ENCODE data around the gene TMPRSS12. TPM values are rescaled to one million over a fixed set of nuclear protein-coding genes. Genes with fewer than 3 reads are reported as not detected.
"Not testable (repeated sequence)": the region's sequence is repeated elsewhere in the genome, so short reads cannot be mapped to it uniquely, and the experiment has no call there.

The TMPRSS12 gene
- polyA plus RNA-seq, 4 donors: 0.03 TPM; not detected in 3

- FAIRE-seq (no peak), DNase-seq (no peak)
- 54 to 66% (median 54%) methylated on average over 7 of the region's 7 CpGs for WGBS, 3 donors
- no peaks in the 10 kb centered on the region for H3K4me1 ChIP-seq (ENCODE audit: control insufficient read depth in 3 of 3, insufficient read depth in 2 of 3, low read depth in 1 of 3, low read length in 2 of 3)
- H3K27ac ChIP-seq (ENCODE audit: low read depth in 1 of 3, low read length in 2 of 3): no peak overlapping the region
- H3K36me3 ChIP-seq (ENCODE audit: control insufficient read depth in 3 of 3, insufficient read depth in 2 of 3, low read depth in 1 of 3, low read length in 3 of 3): no peaks in the 10 kb centered on the region
- no peak overlapping the region for H3K4me3 ChIP-seq (ENCODE audit: low read depth in 1 of 3, low read length in 3 of 3)
- H3K27me3 ChIP-seq (ENCODE audit: control insufficient read depth in 3 of 3, insufficient read depth in 3 of 3, low read length in 3 of 3): no peaks in the 10 kb centered on the region
- H3K9me3 ChIP-seq (ENCODE audit: control insufficient read depth in 2 of 2, insufficient read depth in 1 of 2, low read depth in 1 of 2, low read length in 1 of 2): peaks cover 0 to 6% of the 10 kb centered on the region in 2 donors
Observed at GRCh38 chr12:50841716-50842531, 802 bp upstream of the TMPRSS12 start.

GRCh38 chr12:50845021-50845647, 2.4 kb downstream of the TMPRSS12 start:
- no peaks in the 10 kb centered on the region for H3K36me3 ChIP-seq (ENCODE audit: control insufficient read depth in 3 of 3, insufficient read depth in 2 of 3, low read depth in 1 of 3, low read length in 3 of 3)
- FAIRE-seq: no peak
- H3K27me3 ChIP-seq (ENCODE audit: control insufficient read depth in 3 of 3, insufficient read depth in 3 of 3, low read length in 3 of 3): no peaks in the 10 kb centered on the region
- no peak overlapping the region for H3K4me3 ChIP-seq (ENCODE audit: low read depth in 1 of 3, low read length in 3 of 3)
- H3K4me1 ChIP-seq (ENCODE audit: control insufficient read depth in 3 of 3, insufficient read depth in 2 of 3, low read depth in 1 of 3, low read length in 2 of 3): no peaks in the 10 kb centered on the region
- no peak overlapping the region for H3K27ac ChIP-seq (ENCODE audit: low read depth in 1 of 3, low read length in 2 of 3)
- peaks cover 0 to 6% of the 10 kb centered on the region in 2 donors for H3K9me3 ChIP-seq (ENCODE audit: control insufficient read depth in 2 of 2, insufficient read depth in 1 of 2, low read depth in 1 of 2, low read length in 1 of 2)
- peak; percentile 13 to 30 for DNase-seq

- Histone ChIP-seq H3K9me3 (ENCODE audit: control insufficient read depth in 2 of 2, insufficient read depth in 1 of 2, low read depth in 1 of 2, low read length in 1 of 2) (peaks cover 0 to 3% of the 10 kb centered on the region in 2 donors), H3K4me1 (ENCODE audit: control insufficient read depth in 3 of 3, insufficient read depth in 2 of 3, low read depth in 1 of 3, low read length in 2 of 3) (no peaks in the 10 kb centered on the region), H3K4me3 (ENCODE audit: low read depth in 1 of 3, low read length in 3 of 3) (no peak overlapping the region), H3K27me3 (ENCODE audit: control insufficient read depth in 3 of 3, insufficient read depth in 3 of 3, low read length in 3 of 3) (peaks cover 0 to 4% (median 0%) of the 10 kb centered on the region in 3 donors), H3K27ac (ENCODE audit: low read depth in 1 of 3, low read length in 2 of 3) (no peak overlapping the region), H3K36me3 (ENCODE audit: control insufficient read depth in 3 of 3, insufficient read depth in 2 of 3, low read depth in 1 of 3, low read length in 3 of 3) (no peaks in the 10 kb centered on the region)
- no peak for FAIRE-seq
- 94 to 97% (median 94%) methylated on average over 2 of the region's 2 CpGs for WGBS, 3 donors
- no peak for DNase-seq
Observed at GRCh38 chr12:50848963-50849362, 6.2 kb downstream of the TMPRSS12 start.

GRCh38 chr12:50855218-50855617, 12.5 kb downstream of the TMPRSS12 start:
- not testable (repeated sequence) for H3K4me3 ChIP-seq (ENCODE audit: low read depth in 1 of 3, low read length in 3 of 3); FAIRE-seq; H3K27me3 ChIP-seq (ENCODE audit: control insufficient read depth in 3 of 3, insufficient read depth in 3 of 3, low read length in 3 of 3); H3K4me1 ChIP-seq (ENCODE audit: control insufficient read depth in 3 of 3, insufficient read depth in 2 of 3, low read depth in 1 of 3, low read length in 2 of 3); H3K9me3 ChIP-seq (ENCODE audit: control insufficient read depth in 2 of 2, insufficient read depth in 1 of 2, low read depth in 1 of 2, low read length in 1 of 2); H3K27ac ChIP-seq (ENCODE audit: low read depth in 1 of 3, low read length in 2 of 3); H3K36me3 ChIP-seq (ENCODE audit: control insufficient read depth in 3 of 3, insufficient read depth in 2 of 3, low read depth in 1 of 3, low read length in 3 of 3); DNase-seq
- WGBS, 3 donors: 94 to 96% (median 96%) methylated on average over 1 of the region's 1 CpG

- not testable (repeated sequence) for H3K9me3 ChIP-seq (ENCODE audit: control insufficient read depth in 2 of 2, insufficient read depth in 1 of 2, low read depth in 1 of 2, low read length in 1 of 2); FAIRE-seq
- WGBS, 3 donors: 83 to 89% (median 88%) methylated on average over 2 of the region's 2 CpGs
Observed at GRCh38 chr12:50855679-50856078, 13.0 kb downstream of the TMPRSS12 start.

GRCh38 chr12:50859621-50860310, 17.0 kb downstream of the TMPRSS12 start:
- WGBS, 3 donors: 73 to 79% (median 74%) methylated on average over 4 of the region's 4 CpGs
- FAIRE-seq: no peak
- peak in 1 of 2 donors; percentile 8 for DNase-seq
- no peak overlapping the region for H3K4me3 ChIP-seq (ENCODE audit: low read depth in 1 of 3, low read length in 3 of 3)
- no peaks in the 10 kb centered on the region for H3K27me3 ChIP-seq (ENCODE audit: control insufficient read depth in 3 of 3, insufficient read depth in 3 of 3, low read length in 3 of 3)
- peaks cover 0 to under 1% of the 10 kb centered on the region in 2 donors for H3K9me3 ChIP-seq (ENCODE audit: control insufficient read depth in 2 of 2, insufficient read depth in 1 of 2, low read depth in 1 of 2, low read length in 1 of 2)
- H3K36me3 ChIP-seq (ENCODE audit: control insufficient read depth in 3 of 3, insufficient read depth in 2 of 3, low read depth in 1 of 3, low read length in 3 of 3): no peaks in the 10 kb centered on the region
- H3K27ac ChIP-seq (ENCODE audit: low read depth in 1 of 3, low read length in 2 of 3): no peak overlapping the region
- H3K4me1 ChIP-seq (ENCODE audit: control insufficient read depth in 3 of 3, insufficient read depth in 2 of 3, low read depth in 1 of 3, low read length in 2 of 3): no peaks in the 10 kb centered on the region

More at GRCh38 chr12:50855679-50856078, 13.0 kb downstream of the TMPRSS12 start:
- not testable (repeated sequence) for H3K36me3 ChIP-seq (ENCODE audit: control insufficient read depth in 3 of 3, insufficient read depth in 2 of 3, low read depth in 1 of 3, low read length in 3 of 3); H3K27me3 ChIP-seq (ENCODE audit: control insufficient read depth in 3 of 3, insufficient read depth in 3 of 3, low read length in 3 of 3); DNase-seq; H3K4me3 ChIP-seq (ENCODE audit: low read depth in 1 of 3, low read length in 3 of 3); H3K4me1 ChIP-seq (ENCODE audit: control insufficient read depth in 3 of 3, insufficient read depth in 2 of 3, low read depth in 1 of 3, low read length in 2 of 3); H3K27ac ChIP-seq (ENCODE audit: low read depth in 1 of 3, low read length in 2 of 3)

- FAIRE-seq: no peak
- WGBS, 3 donors: 92 to 98% (median 92%) methylated on average over 6 of the region's 6 CpGs
Observed at GRCh38 chr12:50862316-50862715, 19.6 kb downstream of the TMPRSS12 start.

GRCh38 chr12:50865266-50865665, 22.5 kb downstream of the TMPRSS12 start:
- peaks cover 0 to 20% of the 10 kb centered on the region in 2 donors for H3K9me3 ChIP-seq (ENCODE audit: control insufficient read depth in 2 of 2, insufficient read depth in 1 of 2, low read depth in 1 of 2, low read length in 1 of 2)
- WGBS, 3 donors: 83 to 87% (median 84%) methylated on average over 3 of the region's 3 CpGs
- no peaks in the 10 kb centered on the region for H3K27me3 ChIP-seq (ENCODE audit: control insufficient read depth in 3 of 3, insufficient read depth in 3 of 3, low read length in 3 of 3)
- no peak overlapping the region for H3K27ac ChIP-seq (ENCODE audit: low read depth in 1 of 3, low read length in 2 of 3)
- H3K4me3 ChIP-seq (ENCODE audit: low read depth in 1 of 3, low read length in 3 of 3): no peak overlapping the region
- no peaks in the 10 kb centered on the region for H3K4me1 ChIP-seq (ENCODE audit: control insufficient read depth in 3 of 3, insufficient read depth in 2 of 3, low read depth in 1 of 3, low read length in 2 of 3)
- no peak for FAIRE-seq
- no peak for DNase-seq
- no peaks in the 10 kb centered on the region for H3K36me3 ChIP-seq (ENCODE audit: control insufficient read depth in 3 of 3, insufficient read depth in 2 of 3, low read depth in 1 of 3, low read length in 3 of 3)

More at GRCh38 chr12:50862316-50862715, 19.6 kb downstream of the TMPRSS12 start:
- Histone ChIP-seq H3K9me3 (ENCODE audit: control insufficient read depth in 2 of 2, insufficient read depth in 1 of 2, low read depth in 1 of 2, low read length in 1 of 2) (peaks cover 0 to 20% of the 10 kb centered on the region in 2 donors), H3K27me3 (ENCODE audit: control insufficient read depth in 3 of 3, insufficient read depth in 3 of 3, low read length in 3 of 3) (no peaks in the 10 kb centered on the region), H3K27ac (ENCODE audit: low read depth in 1 of 3, low read length in 2 of 3) (no peak overlapping the region), H3K4me3 (ENCODE audit: low read depth in 1 of 3, low read length in 3 of 3) (no peak overlapping the region), H3K4me1 (ENCODE audit: control insufficient read depth in 3 of 3, insufficient read depth in 2 of 3, low read depth in 1 of 3, low read length in 2 of 3) (no peaks in the 10 kb centered on the region), H3K36me3 (ENCODE audit: control insufficient read depth in 3 of 3, insufficient read depth in 2 of 3, low read depth in 1 of 3, low read length in 3 of 3) (no peaks in the 10 kb centered on the region)
- peak in 1 of 2 donors; percentile 6 for DNase-seq
